SJCRH30 (cell line): ENCODE measurements around the gene GXYLT1. TPM values are rescaled to one million over a fixed set of nuclear protein-coding genes. Genes with fewer than 3 reads are reported as not detected.

Experiments used
- total RNA-seq: library from RNA; depleted of rRNA; stranded (reverse); fragments of >200 nt; shearing (Covaris generic); gene quantifications from 2 replicates; pipeline ENCODE4 v1.2.3, GENCODE V29; 2014; rRNA removed

The GXYLT1 gene
- total RNA-seq, 1 experiment from 2014 or later, result 48.9 TPM

Other genes with a start within 250 kb of the GXYLT1 start
- 25.2 and 31.5 TPM in 2 replicates for gene YAF2, start 93.4 kb upstream of the GXYLT1 start, total RNA-seq
- gene ZCRB1, start 181.2 kb upstream of the GXYLT1 start, total RNA-seq, result 68.0 and 73.7 TPM in 2 replicates
- 117 and 118 TPM in 2 replicates for gene PPHLN1, start 181.3 kb upstream of the GXYLT1 start, total RNA-seq